Renal cortex interstitium (tissue), 15 donors: ENCODE measurements around the gene PRRG1. TPM values are rescaled to one million over a fixed set of nuclear protein-coding genes. Genes with fewer than 3 reads are reported as not detected.
"Not testable (repeated sequence)": the region's sequence is repeated elsewhere in the genome, so short reads cannot be mapped to it uniquely, and the experiment has no call there.

Experiments used
- DNase-seq, 11 donors: peaks; one replicate each; pipeline ENCODE4 v3.0.0-alpha.2; 2013; ENCODE audit warnings: low read depth in 9 of 11, low spot score in 4 of 11; ENCODE audit errors: extremely low read depth in 1 of 11
- long read RNA-seq, 16 experiments: transcript quantifications; one replicate each; lab custom pipeline, GENCODE V29; 2026
- polyA plus RNA-seq, 3 donors: library from polyadenylated mRNA; unstranded; fragments of 120-200 nt; gene quantifications; one replicate each; pipeline ENCODE4 v1.2.1, GENCODE V29; 2013; ENCODE audit not compliant: insufficient read length in 3 of 3

PRRG1 gene
- polyA plus RNA-seq, result 10 to 100 TPM; 17.0 to 26.6 (median 22.4) TPM
- long read RNA-seq, donor 1, full-length matches to known transcripts, result 5 of 5 reads
- long read RNA-seq, donor 1, partial matches to known transcripts, result 0 of 5 reads
- long read RNA-seq, donor 1, other reads (novel, unspliced or antisense), result 0 of 5 reads
- long read RNA-seq, donor 2, full-length matches to known transcripts, result 4 of 4 reads
- long read RNA-seq, donor 2, partial matches to known transcripts, result 0 of 4 reads
- long read RNA-seq, donor 2, other reads (novel, unspliced or antisense), result 0 of 4 reads
- long read RNA-seq, donor 3, full-length matches to known transcripts, result 10 of 10 reads
- long read RNA-seq, donor 3, partial matches to known transcripts, result 0 of 10 reads
- long read RNA-seq, donor 3, other reads (novel, unspliced or antisense), result 0 of 10 reads
- long read RNA-seq, donor 4, full-length matches to known transcripts, result 6 of 6 reads
- long read RNA-seq, donor 4, partial matches to known transcripts, result 0 of 6 reads
- long read RNA-seq, donor 4, other reads (novel, unspliced or antisense), result 0 of 6 reads
- long read RNA-seq, donor 5, full-length matches to known transcripts, result 11 of 11 reads
- long read RNA-seq, donor 5, partial matches to known transcripts, result 0 of 11 reads
- long read RNA-seq, donor 5, other reads (novel, unspliced or antisense), result 0 of 11 reads
- long read RNA-seq, donor 6, full-length matches to known transcripts, result 5 of 5 reads
- long read RNA-seq, donor 6, partial matches to known transcripts, result 0 of 5 reads
- long read RNA-seq, donor 6, other reads (novel, unspliced or antisense), result 0 of 5 reads
- long read RNA-seq, donor 7, full-length matches to known transcripts, result 6 of 6 reads
- long read RNA-seq, donor 7, partial matches to known transcripts, result 0 of 6 reads
- long read RNA-seq, donor 7, other reads (novel, unspliced or antisense), result 0 of 6 reads
- long read RNA-seq, donor 8, full-length matches to known transcripts, result 12 of 12 reads
- long read RNA-seq, donor 8, partial matches to known transcripts, result 0 of 12 reads
- long read RNA-seq, donor 8, other reads (novel, unspliced or antisense), result 0 of 12 reads
- long read RNA-seq, donor 9, full-length matches to known transcripts, result 6 of 6 reads
- long read RNA-seq, donor 9, partial matches to known transcripts, result 0 of 6 reads
- long read RNA-seq, donor 9, other reads (novel, unspliced or antisense), result 0 of 6 reads
- long read RNA-seq, donor 10, full-length matches to known transcripts, result 7 of 7 reads
- long read RNA-seq, donor 10, partial matches to known transcripts, result 0 of 7 reads
- long read RNA-seq, donor 10, other reads (novel, unspliced or antisense), result 0 of 7 reads
- long read RNA-seq, donor 11, full-length matches to known transcripts, result 5 of 5 reads
- long read RNA-seq, donor 11, partial matches to known transcripts, result 0 of 5 reads
- long read RNA-seq, donor 11, other reads (novel, unspliced or antisense), result 0 of 5 reads
- long read RNA-seq, donor 12, full-length matches to known transcripts, result 4 of 4 reads
- long read RNA-seq, donor 12, partial matches to known transcripts, result 0 of 4 reads
- long read RNA-seq, donor 12, other reads (novel, unspliced or antisense), result 0 of 4 reads
- long read RNA-seq, donor 13, full-length matches to known transcripts, result 10 of 29 reads
- long read RNA-seq, donor 13, partial matches to known transcripts, result 19 of 29 reads
- long read RNA-seq, donor 13, other reads (novel, unspliced or antisense), result 0 of 29 reads
- long read RNA-seq, donor 14, full-length matches to known transcripts, result 8 of 8 reads
- long read RNA-seq, donor 14, partial matches to known transcripts, result 0 of 8 reads
- long read RNA-seq, donor 14, other reads (novel, unspliced or antisense), result 0 of 8 reads
- long read RNA-seq, donor 15, full-length matches to known transcripts, result 6 of 6 reads
- long read RNA-seq, donor 15, partial matches to known transcripts, result 0 of 6 reads
- long read RNA-seq, donor 15, other reads (novel, unspliced or antisense), result 0 of 6 reads
- long read RNA-seq, donor 16, full-length matches to known transcripts, result 17 of 17 reads
- long read RNA-seq, donor 16, partial matches to known transcripts, result 0 of 17 reads
- long read RNA-seq, donor 16, other reads (novel, unspliced or antisense), result 0 of 17 reads

DNA sequence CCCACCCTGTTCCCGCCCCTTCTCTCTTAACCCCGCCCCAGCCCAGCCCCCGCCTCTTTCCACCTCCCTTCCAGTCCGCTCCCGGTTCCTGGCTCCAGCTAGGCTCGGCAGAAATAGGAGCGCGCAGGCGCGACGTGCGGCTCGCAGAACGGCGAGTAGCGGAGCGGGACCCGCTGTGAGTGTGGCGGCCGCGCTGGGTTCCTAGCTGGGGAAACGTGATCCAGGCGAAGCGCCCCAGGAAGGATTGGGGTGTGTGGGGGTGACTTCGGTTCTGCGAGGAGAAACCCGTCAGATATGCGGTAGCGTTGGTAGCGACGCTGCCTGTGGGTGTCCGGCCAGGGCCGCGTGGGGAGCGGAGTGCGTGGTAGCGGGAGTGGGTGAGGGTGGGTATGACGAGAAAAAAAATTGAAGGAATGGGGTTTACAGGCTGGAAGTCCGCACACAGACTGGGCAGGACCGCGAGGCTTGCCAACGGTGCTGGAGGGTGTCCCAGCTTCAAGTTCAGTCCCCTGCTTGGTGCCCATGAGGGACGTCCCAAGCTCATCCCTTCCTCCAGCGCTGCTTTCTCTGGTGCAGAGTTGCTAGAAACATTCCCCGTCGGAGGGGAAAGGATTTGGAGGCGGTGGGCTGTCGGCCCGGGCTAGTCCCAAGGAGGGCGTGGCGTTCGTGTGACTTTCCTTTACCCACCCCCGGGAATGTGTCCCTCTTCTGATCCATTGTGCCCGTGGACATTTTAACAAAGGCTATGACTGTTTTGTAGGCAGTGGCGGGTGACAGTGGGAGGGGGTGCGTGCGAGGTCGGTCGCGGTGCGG is at the start of gene PRRG1:
Gene PRRG1 (plus strand): TSS at position 144 of the 813 bp plus-strand sequence. CDS start 56,886 bp downstream, outside the sequence.
- DNase-seq, result peak; percentile 33 to 75 (median 67)

GRCh38 chrX:37302569-37302968 is 46.6 kb upstream of the PRRG1 start:
- DNase-seq, result no peak

DNA sequence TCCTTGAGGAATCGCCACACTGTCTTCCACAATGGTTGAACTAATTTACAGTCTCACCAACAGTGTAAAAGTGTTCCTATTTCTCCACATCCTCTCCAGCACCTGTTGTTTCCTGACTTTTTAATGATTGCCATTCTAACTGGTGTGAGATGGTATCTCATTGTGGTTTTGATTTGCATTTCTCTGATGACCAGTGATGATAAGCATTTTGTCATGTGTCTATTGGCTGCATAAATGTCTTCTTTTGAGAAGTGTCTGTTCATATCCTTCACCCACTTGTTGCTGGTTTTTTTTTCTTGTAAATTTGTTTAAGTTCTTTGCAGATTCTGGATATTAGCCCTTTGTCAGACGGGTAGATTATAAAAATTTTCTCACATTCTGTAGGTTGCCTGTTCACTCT is 43.9 kb upstream of the PRRG1 start:
- DNase-seq, result not testable (repeated sequence)

DNA sequence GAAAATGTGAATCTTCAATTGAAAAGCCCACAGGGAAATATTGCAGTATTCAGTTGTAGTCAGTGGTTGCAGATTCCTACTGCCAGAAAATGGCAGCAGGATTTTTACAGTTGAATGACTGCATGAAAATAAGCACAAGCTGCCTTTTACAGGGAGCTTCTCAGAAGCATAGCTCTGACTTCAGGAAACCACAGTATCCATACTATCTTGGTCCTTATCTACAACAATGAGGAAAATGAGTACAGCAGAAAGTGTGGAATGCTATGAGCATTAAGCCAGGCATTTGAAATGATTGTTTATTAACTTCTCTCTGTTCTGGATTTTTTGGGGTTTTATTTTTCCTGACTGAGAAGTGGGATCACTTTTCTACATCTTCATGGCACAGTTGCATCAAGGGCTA is 34.6 kb upstream of the PRRG1 start:
- DNase-seq, result no peak

DNA sequence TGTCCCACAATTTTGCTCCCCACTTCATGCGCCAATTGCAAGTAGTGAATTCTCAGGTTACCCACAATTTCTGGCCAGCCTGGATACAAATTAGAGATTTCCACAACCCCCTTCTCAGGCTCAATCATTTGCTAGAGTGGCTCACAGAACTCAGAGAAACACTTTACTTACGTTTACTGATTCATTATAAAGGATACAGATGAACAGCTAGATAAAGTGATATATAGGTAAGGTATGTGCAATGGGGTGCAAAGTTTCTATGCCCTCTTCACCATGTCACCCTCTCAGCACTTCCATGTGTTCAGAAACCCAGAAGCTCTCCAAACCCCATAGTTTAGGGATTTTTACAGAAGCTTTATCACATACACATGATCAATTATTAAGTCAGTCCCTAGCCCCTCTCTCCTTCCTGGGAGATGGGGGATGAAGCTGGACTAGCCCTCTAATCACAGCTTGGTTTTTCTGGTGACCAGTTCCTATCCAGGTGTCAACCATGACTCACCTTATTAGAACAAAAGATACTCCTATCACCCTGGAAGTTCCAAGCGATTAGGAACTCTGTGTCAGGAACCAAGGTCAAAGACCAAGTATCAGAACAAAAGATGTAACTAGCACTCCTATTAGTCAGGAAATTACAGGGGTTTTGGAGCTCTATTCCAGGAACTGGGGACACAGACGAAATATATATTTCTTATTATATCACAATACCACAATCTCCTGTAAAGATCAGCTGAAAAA is 33.5 kb upstream of the PRRG1 start:
- DNase-seq, result no peak

GRCh38 chrX:37320541-37321203 is 28.5 kb upstream of the PRRG1 start:
- DNase-seq, result no peak

- no peak for DNase-seq
These were observed 18.5 kb upstream of the PRRG1 start for GRCh38 chrX:37330642-37331041.

DNA sequence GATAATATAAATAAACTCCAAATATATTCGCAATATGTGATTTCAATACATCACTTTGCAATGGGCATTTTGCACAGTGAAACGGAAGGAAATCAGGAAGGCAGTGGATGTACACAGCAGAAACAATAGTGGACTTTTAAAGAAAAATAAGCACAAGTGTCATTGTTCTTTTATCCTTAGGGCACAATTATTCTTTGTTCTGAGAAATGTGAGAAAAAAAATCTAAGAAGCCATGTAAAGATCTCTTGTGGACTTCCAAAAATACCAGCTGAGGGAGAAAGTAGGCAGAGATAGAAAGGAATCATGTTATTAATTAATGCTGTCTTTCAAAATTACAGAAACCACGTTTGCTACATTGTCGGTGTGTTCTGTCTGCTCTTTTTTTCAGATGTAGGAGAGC is 17.6 kb upstream of the PRRG1 start:
- DNase-seq, result no peak

- no peak for DNase-seq
These were observed 17.1 kb upstream of the PRRG1 start for GRCh38 chrX:37332055-37332454.

DNA sequence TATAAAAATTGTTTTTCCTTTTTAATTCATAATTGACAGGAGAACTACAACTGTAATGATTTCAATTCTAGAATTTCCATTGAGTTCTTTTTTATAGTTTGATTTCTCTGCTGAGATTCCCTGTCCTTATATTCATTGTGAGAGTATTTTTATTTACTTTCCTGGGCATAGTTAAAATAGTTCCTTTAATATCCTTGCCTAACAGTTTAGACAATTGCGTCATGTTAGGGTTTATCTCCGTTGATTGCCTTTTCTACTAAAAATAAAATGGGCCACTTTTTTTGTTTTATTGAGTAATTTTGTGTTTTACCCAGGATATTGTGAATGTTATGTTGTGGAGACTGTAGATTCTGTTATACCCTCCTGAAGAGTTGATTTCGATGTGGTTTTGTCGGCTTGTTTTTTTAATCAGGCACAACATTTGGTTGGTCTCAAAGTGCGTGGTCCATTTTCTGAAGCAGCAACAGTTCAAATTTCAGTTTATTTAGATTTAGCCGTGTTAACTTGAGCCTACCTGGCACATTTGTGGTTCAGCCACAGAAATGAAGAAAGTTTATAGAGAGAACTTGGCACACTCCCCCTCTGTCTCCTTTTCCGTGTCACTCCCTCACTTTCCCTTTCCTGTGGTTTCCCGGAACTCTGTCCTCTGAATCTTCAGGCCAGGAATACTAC is 16.0 kb upstream of the PRRG1 start:
- DNase-seq, result no peak

DNA sequence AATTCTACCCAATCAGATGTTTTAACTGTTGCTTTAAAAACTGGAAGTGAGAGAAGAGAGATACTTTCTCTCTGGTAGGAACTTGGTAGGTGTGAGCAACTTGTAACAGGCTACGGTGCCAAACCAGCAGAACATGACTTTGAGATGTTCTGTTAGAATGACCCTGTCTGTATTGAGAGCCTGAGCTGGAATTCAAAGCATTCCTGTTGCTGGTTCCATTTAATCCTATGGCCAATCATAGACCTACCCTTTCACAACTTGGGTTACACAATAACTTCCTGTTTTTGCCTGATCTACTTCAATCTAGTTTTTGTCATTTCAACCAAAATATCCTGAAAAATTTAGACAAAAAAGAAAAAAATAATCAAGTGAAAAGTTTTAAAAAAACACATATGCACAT is 1.7 kb upstream of the PRRG1 start:
- DNase-seq, result peak in 2 of 11 donors; percentile 11 to 20

GRCh38 chrX:37348231-37348970 is 763 bp upstream of the PRRG1 start:
- peak in 5 of 11 donors; percentile 11 to 46 (median 18) for DNase-seq

DNA sequence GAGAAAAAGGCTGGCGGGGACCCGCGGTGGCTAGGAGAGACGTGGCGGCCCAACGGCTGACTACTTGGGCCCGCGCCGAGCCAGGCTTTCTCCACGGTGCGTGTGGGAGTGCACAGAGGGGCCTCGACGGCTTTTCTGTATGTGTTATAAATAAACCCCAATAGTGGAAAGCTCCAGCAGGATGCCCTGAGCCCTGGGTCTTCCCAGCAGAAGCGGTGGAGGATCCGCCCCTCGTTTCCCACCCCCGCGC is 268 bp upstream of the PRRG1 start:
- DNase-seq, result peak in 1 of 11 donors; percentile 6

DNA sequence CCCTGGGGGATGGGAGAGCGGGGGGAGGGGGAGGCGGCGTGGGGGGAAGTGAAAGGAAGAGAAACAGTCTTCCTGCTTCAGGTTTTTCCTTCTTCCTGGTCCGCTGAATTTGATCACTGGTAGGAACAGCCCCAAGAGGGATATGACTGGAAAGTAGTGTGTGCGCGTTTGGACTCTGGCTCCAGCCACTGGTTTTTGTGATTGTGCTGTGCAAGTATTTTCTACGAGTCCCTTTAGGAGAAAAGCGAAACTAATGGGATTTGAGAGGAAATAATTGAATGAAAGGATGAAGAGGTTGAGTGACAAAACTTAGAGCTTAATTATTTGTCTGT is 836 bp downstream of the PRRG1 start:
- DNase-seq, result peak in 5 of 11 donors; percentile 5 to 17 (median 9)

DNA sequence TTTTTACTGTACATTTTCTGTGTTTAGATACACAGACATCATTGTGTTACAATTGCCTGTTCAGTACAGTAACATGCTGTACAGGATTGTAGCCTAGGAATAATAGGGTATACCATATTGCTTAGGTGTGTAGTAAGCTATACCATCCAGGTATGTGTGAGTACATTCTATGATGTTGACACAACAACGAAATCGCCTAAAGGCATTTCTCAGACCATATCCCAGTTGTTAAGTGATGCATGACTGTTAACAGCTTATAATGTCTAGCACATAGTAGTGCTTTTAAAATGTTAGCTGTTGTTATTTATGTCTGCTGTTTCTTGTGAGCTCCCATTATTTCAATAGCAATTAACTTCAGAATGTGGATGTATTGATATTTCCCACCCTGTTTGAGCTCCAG is 4.5 kb downstream of the PRRG1 start:
- DNase-seq, result no peak
